ENCODE measurements around the gene MND1. TPM values are rescaled to one million over a fixed set of nuclear protein-coding genes. Genes with fewer than 3 reads are reported as not detected.

MND1 gene
- total RNA-seq, 1 experiment from 2014 or later, result 7.9 TPM

DNA sequence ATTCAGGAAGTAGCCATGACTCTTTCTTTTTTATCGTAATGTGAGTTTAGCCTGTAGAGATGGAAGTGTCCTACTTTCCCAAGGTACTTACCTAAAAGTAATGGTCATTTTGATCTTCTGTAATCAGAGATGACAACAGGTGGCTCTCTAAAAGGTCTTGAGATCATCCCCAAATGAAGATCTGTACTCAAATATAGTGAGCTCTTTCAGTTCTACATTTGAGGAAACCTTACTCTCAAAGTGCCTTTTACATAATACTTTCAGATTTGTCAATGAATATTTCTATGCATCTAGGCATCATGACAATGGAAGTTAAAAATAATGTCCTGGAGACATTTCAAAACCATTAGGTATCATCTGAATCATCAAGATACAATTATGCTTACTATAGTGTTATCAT, 17.2 kb upstream of the MND1 start:
- DNase-seq (no peak), ATAC-seq (no peak)
- no peaks in the 10 kb centered on the region for H3K79me2 ChIP-seq (ENCODE audit: low read length)
- no peaks in the 10 kb centered on the region for H3K36me3 ChIP-seq (ENCODE audit: low read depth, low read length)
- no peaks in the 10 kb centered on the region for H3K27me3 ChIP-seq (ENCODE audit: low read length)
- H3K4me1 ChIP-seq (ENCODE audit: insufficient read depth, low read length), result peaks cover 13% of the 10 kb centered on the region
- CTCF ChIA-PET, result no interaction called here
- no peaks in the 10 kb centered on the region for H3F3A ChIP-seq (ENCODE audit: low read length, unreplicated experiment)
- intact Hi-C loops (cut with micrococcal nuclease), result no loop called here
- H2AFZ ChIP-seq (ENCODE audit: low read length), result no peak overlapping the region
- TF ChIP-seq, protein P1, sequence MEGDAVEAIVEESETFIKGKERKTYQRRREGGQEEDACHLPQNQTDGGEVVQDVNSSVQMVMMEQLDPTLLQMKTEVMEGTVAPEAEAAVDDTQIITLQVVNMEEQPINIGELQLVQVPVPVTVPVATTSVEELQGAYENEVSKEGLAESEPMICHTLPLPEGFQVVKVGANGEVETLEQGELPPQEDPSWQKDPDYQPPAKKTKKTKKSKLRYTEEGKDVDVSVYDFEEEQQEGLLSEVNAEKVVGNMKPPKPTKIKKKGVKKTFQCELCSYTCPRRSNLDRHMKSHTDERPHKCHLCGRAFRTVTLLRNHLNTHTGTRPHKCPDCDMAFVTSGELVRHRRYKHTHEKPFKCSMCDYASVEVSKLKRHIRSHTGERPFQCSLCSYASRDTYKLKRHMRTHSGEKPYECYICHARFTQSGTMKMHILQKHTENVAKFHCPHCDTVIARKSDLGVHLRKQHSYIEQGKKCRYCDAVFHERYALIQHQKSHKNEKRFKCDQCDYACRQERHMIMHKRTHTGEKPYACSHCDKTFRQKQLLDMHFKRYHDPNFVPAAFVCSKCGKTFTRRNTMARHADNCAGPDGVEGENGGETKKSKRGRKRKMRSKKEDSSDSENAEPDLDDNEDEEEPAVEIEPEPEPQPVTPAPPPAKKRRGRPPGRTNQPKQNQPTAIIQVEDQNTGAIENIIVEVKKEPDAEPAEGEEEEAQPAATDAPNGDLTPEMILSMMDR (conservative IDR thresholded peaks at IDR 0.05; ENCODE audit: low read depth, low read length), result no peak
- TF ChIP-seq EZH2 (IDR thresholded peaks at IDR 0.05; ENCODE audit: low read length, unreplicated experiment) (no peak), EZH2phosphoT487 (IDR thresholded peaks at IDR 0.05; ENCODE audit: borderline replicate concordance, low read length) (no peak)
- POLR2A ChIA-PET (ENCODE audit: unreplicated experiment), result no interaction called here
- H3K4me3 ChIP-seq (ENCODE audit: low read length), result no peak overlapping the region
- no peak overlapping the region for H3K27ac ChIP-seq (ENCODE audit: low read length)
- no peak overlapping the region for H3K4me2 ChIP-seq (ENCODE audit: low read length)
- no peaks in the 10 kb centered on the region for H3K9me3 ChIP-seq (ENCODE audit: low read length)
- H4K20me1 ChIP-seq (ENCODE audit: low read length), result no peaks in the 10 kb centered on the region
- no peaks in the 10 kb centered on the region for H3K9me2 ChIP-seq (replicated peaks; ENCODE audit: low read length)
- no TSS peak for BruUV-seq (replicated peaks)
- no peak overlapping the region for H3K9ac ChIP-seq (ENCODE audit: low read length)

DNA sequence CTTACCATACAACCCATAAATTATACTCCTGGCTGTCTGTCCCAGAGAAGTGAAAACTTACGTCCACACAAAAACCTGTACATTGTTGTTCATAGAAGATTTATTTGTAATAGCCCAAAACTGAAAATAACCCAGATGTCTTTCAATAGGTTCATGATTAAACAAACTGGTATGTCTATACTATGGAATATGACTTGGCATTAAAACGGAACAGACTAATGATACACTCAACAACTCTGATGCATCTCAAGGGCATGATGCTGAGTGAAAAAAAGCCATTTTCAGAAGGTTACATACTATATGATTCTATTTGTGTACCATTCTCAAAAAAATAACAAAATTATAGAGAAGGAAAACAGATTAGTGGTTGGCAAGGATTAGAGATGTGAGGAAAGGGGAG, 11.6 kb upstream of the MND1 start:
- no peaks in the 10 kb centered on the region for H3K9me2 ChIP-seq (replicated peaks; ENCODE audit: low read length)
- no peak overlapping the region for H3K9ac ChIP-seq (ENCODE audit: low read length)
- H3K36me3 ChIP-seq (ENCODE audit: low read depth, low read length), result no peaks in the 10 kb centered on the region
- DNase-seq (no peak), ATAC-seq (no peak)
- intact Hi-C loops (cut with micrococcal nuclease), result no loop called here
- no peak overlapping the region for H3K4me2 ChIP-seq (ENCODE audit: low read length)
- peaks cover 7% of the 10 kb centered on the region; the same call in 1 of the 2 replicates for H3K4me1 ChIP-seq (ENCODE audit: insufficient read depth, low read length)
- H3F3A ChIP-seq (ENCODE audit: low read length, unreplicated experiment), result no peaks in the 10 kb centered on the region
- no peak for TF ChIP-seq EZH2 (IDR thresholded peaks at IDR 0.05; ENCODE audit: low read length, unreplicated experiment)
- TF ChIP-seq, protein P1 (conservative IDR thresholded peaks at IDR 0.05; ENCODE audit: low read depth, low read length), result no peak
- TF ChIP-seq EZH2phosphoT487 (IDR thresholded peaks at IDR 0.05; ENCODE audit: borderline replicate concordance, low read length), result no peak
- H3K4me3 ChIP-seq (ENCODE audit: low read length), result no peak overlapping the region
- ChIA-PET POLR2A (ENCODE audit: unreplicated experiment) (no interaction called here), CTCF (no interaction called here)
- no peak overlapping the region for H2AFZ ChIP-seq (ENCODE audit: low read length)
- H4K20me1 ChIP-seq (ENCODE audit: low read length), result no peaks in the 10 kb centered on the region
- H3K79me2 ChIP-seq (ENCODE audit: low read length), result no peaks in the 10 kb centered on the region
- no TSS peak for BruUV-seq (replicated peaks)
- H3K27me3 ChIP-seq (ENCODE audit: low read length), result no peaks in the 10 kb centered on the region
- no peaks in the 10 kb centered on the region for H3K9me3 ChIP-seq (ENCODE audit: low read length)
- H3K27ac ChIP-seq (ENCODE audit: low read length), result no peak overlapping the region

DNA sequence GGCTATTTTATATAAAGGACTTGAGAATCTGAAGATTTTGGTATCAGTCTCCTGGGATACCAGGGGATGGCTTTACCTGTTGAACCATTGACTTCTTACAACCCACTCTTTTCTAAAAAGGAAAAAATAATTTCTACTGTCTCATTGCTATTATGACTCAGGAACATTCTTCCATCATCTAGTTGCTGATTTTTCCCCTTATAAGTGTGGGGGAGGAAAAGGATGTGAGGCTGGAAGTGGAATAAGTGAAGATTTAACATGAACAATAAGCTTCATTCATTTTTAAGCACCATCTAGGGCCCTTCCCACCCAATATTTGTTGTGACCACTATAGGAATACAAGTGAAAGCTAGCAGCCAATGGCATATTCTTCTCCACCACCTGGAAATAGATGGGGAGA, 10.6 kb upstream of the MND1 start:
- no peak overlapping the region for H3K4me2 ChIP-seq (ENCODE audit: low read length)
- H3K4me1 ChIP-seq (ENCODE audit: insufficient read depth, low read length), result peaks cover 7% of the 10 kb centered on the region; the same call in 1 of the 2 replicates
- ATAC-seq (no peak), DNase-seq (no peak)
- no peaks in the 10 kb centered on the region for H3K27me3 ChIP-seq (ENCODE audit: low read length)
- ChIA-PET CTCF (no interaction called here), POLR2A (ENCODE audit: unreplicated experiment) (no interaction called here)
- TF ChIP-seq EZH2phosphoT487 (IDR thresholded peaks at IDR 0.05; ENCODE audit: borderline replicate concordance, low read length), result no peak
- TF ChIP-seq, protein P1 (conservative IDR thresholded peaks at IDR 0.05; ENCODE audit: low read depth, low read length), result no peak
- no peak for TF ChIP-seq EZH2 (IDR thresholded peaks at IDR 0.05; ENCODE audit: low read length, unreplicated experiment)
- no peaks in the 10 kb centered on the region for H3K9me2 ChIP-seq (replicated peaks; ENCODE audit: low read length)
- no peaks in the 10 kb centered on the region for H3F3A ChIP-seq (ENCODE audit: low read length, unreplicated experiment)
- intact Hi-C loops (cut with micrococcal nuclease), result no loop called here
- H3K27ac ChIP-seq (ENCODE audit: low read length), result no peak overlapping the region
- H3K36me3 ChIP-seq (ENCODE audit: low read depth, low read length), result no peaks in the 10 kb centered on the region
- no peaks in the 10 kb centered on the region for H3K9me3 ChIP-seq (ENCODE audit: low read length)
- no TSS peak for BruUV-seq (replicated peaks)
- H4K20me1 ChIP-seq (ENCODE audit: low read length), result no peaks in the 10 kb centered on the region
- no peaks in the 10 kb centered on the region for H3K79me2 ChIP-seq (ENCODE audit: low read length)
- no peak overlapping the region for H3K4me3 ChIP-seq (ENCODE audit: low read length)
- H2AFZ ChIP-seq (ENCODE audit: low read length), result no peak overlapping the region
- no peak overlapping the region for H3K9ac ChIP-seq (ENCODE audit: low read length)
